CD14-positive monocyte (primary cell): ENCODE results near the gene PRDM5. TPM values are rescaled to one million over a fixed set of nuclear protein-coding genes. Genes with fewer than 3 reads are reported as not detected.

Source experiments
- DNase-seq, 3 donors: peaks; one replicate each; pipeline ENCODE4 v3.0.0-alpha.2; 2011 to 2022
- H2AFZ ChIP-seq: 2 replicates; pipeline ENCODE4 v1.6.0; 2012; ENCODE audit warnings: mild to moderate bottlenecking, low read depth, low read length, inconsistent platforms; ENCODE audit not compliant: insufficient read depth, poor library complexity, severe bottlenecking
- H3K27ac ChIP-seq, 2 donors: 1 replicate in 1 of 2; 2 replicates in 1 of 2; pipeline ENCODE4 v1.5.1; 2012 to 2013; ENCODE audit warnings: low read length in 2 of 2, control low read depth in 1 of 2, inconsistent platforms in 1 of 2, low read depth in 1 of 2, mild to moderate bottlenecking in 1 of 2
- H3K27me3 ChIP-seq, 2 donors: one replicate each; pipeline versions ENCODE4 v1.6.0 to v1.6.1; 2011 to 2013; ENCODE audit warnings: low read length in 2 of 2; ENCODE audit not compliant: control insufficient read depth in 2 of 2, insufficient read depth in 2 of 2
- H3K36me3 ChIP-seq, 2 donors: replicated peaks in 1 of 2; 1 replicate in 1 of 2; 2 replicates in 1 of 2; pipeline versions ENCODE4 v1.5.1 to v1.6.1; 2012 to 2013; ENCODE audit warnings: low read length in 2 of 2, control low read depth in 1 of 2, inconsistent platforms in 1 of 2, mild to moderate bottlenecking in 1 of 2; ENCODE audit not compliant: insufficient read depth in 2 of 2, control insufficient read depth in 1 of 2
- H3K4me1 ChIP-seq, 2 donors: 1 replicate in 1 of 2; 2 replicates in 1 of 2; pipeline versions ENCODE4 v1.5.1 to v1.6.1; 2012 to 2013; ENCODE audit warnings: low read length in 2 of 2, control low read depth in 1 of 2, inconsistent platforms in 1 of 2, mild to moderate bottlenecking in 1 of 2, moderate library complexity in 1 of 2; ENCODE audit not compliant: insufficient read depth in 2 of 2, control insufficient read depth in 1 of 2
- H3K4me2 ChIP-seq: replicated peaks from 2 replicates; pipeline ENCODE3; 2012; ENCODE audit warnings: low read length, moderate library complexity, mild to moderate bottlenecking; ENCODE audit not compliant: poor library complexity, severe bottlenecking; ENCODE audit errors: extremely low read depth
- H3K4me3 ChIP-seq, 3 experiments: fragments of 200-600 bp in 1 of 3; sonication (generic) in 1 of 3; replicated peaks in 1 of 3; 1 replicate in 2 of 3; 2 replicates in 1 of 3; pipeline ENCODE4 v1.5.1; 2011 to 2013; ENCODE audit warnings: low read length in 3 of 3, mild to moderate bottlenecking in 3 of 3, control low read depth in 2 of 3, low read depth in 2 of 3, inconsistent platforms in 1 of 3, moderate library complexity in 1 of 3
- H3K79me2 ChIP-seq: 2 replicates; pipeline ENCODE4 v1.6.0; 2012; ENCODE audit warnings: mild to moderate bottlenecking, control low read depth, inconsistent platforms, low read length, moderate library complexity; ENCODE audit not compliant: insufficient read depth
- H3K9ac ChIP-seq: 2 replicates; pipeline ENCODE4 v1.6.0; 2017; ENCODE audit warnings: low read length, mild to moderate bottlenecking; ENCODE audit not compliant: insufficient read depth, poor library complexity, severe bottlenecking
- H3K9me3 ChIP-seq, 2 donors: replicated peaks in 1 of 2; 1 replicate in 1 of 2; 2 replicates in 1 of 2; pipeline versions ENCODE4 v1.5.1 to v1.6.1; 2012 to 2013; ENCODE audit warnings: low read length in 2 of 2, control low read depth in 1 of 2; ENCODE audit not compliant: control insufficient read depth in 1 of 2, insufficient read depth in 1 of 2
- H4K20me1 ChIP-seq: 2 replicates; pipeline ENCODE4 v1.6.0; 2012; ENCODE audit warnings: mild to moderate bottlenecking, low read length, control low read depth, moderate library complexity; ENCODE audit not compliant: insufficient read depth
- H3K27ac Mint-ChIP-seq, 7 donors: one replicate each; pipeline ENCODE4 v1.8.0; 2020; ENCODE audit warnings: mild to moderate bottlenecking in 7 of 7, mixed read lengths in 7 of 7, moderate library complexity in 6 of 7, inconsistent platforms in 2 of 7
- H3K27me3 Mint-ChIP-seq, 3 donors: one replicate each; pipeline ENCODE4 v1.8.0; 2021 to 2022; ENCODE audit warnings: low read depth in 3 of 3, mild to moderate bottlenecking in 3 of 3, mixed read lengths in 3 of 3, moderate library complexity in 3 of 3, inconsistent platforms in 1 of 3
- H3K36me3 Mint-ChIP-seq, 2 donors: one replicate each; pipeline ENCODE4 v1.8.0; 2020; ENCODE audit warnings: mixed read lengths in 2 of 2, inconsistent platforms in 1 of 2, mild to moderate bottlenecking in 1 of 2
- H3K4me1 Mint-ChIP-seq: one replicate; pipeline ENCODE4 v1.8.0; 2020; ENCODE audit warnings: mild to moderate bottlenecking, mixed read lengths
- H3K4me3 Mint-ChIP-seq, 2 donors: one replicate each; pipeline ENCODE4 v1.8.0; 2020; ENCODE audit warnings: mild to moderate bottlenecking in 2 of 2, mixed read lengths in 2 of 2, moderate library complexity in 1 of 2
- H3K9me3 Mint-ChIP-seq, 7 donors: one replicate each; pipeline ENCODE4 v1.8.0; 2020 to 2022; ENCODE audit warnings: mixed read lengths in 7 of 7, mild to moderate bottlenecking in 6 of 7, moderate library complexity in 6 of 7, inconsistent platforms in 2 of 7
- WGBS: methylation state at CpG from one replicate; pipeline ENCODE4 v1.1.5; 2013; ENCODE audit warnings: missing lambda C conversion rate; ENCODE audit not compliant: insufficient coverage; 5-methylcytosine and 5-hydroxymethylcytosine counted together
- intact Hi-C, 2 donors: fragments of 100-400 bp; cut with micrococcal nuclease; formaldehyde crosslinking; loops; one replicate each; pipeline versions ENCODE4 v1.15.0 to v1.15.1; 2023
- polyA plus RNA-seq, 3 donors: library from polyadenylated mRNA; depleted of rRNA in 1 of 3; unstranded in 2 of 3; stranded (reverse) in 1 of 3; fragments of 300-500 nt in 2 of 3; fragments of >200 nt in 1 of 3; fragmentation: Illumina TruSeq in 2 of 3; gene quantifications; 1 replicate in 2 of 3; 2 replicates in 1 of 3; pipeline ENCODE4 v1.2.3, GENCODE V29; 2012 to 2021
- TF ChIP-seq, protein P1 (sequence below): fragments of 200-600 bp; IDR thresholded peaks from one replicate; pipeline ENCODE4 v1.8.0; 2022; ENCODE audit warnings: antibody characterized with exemption, mild to moderate bottlenecking

PRDM5 gene
- polyA plus RNA-seq, 3 donors, result 0.12 to 0.25 (median 0.17) TPM

DNA sequence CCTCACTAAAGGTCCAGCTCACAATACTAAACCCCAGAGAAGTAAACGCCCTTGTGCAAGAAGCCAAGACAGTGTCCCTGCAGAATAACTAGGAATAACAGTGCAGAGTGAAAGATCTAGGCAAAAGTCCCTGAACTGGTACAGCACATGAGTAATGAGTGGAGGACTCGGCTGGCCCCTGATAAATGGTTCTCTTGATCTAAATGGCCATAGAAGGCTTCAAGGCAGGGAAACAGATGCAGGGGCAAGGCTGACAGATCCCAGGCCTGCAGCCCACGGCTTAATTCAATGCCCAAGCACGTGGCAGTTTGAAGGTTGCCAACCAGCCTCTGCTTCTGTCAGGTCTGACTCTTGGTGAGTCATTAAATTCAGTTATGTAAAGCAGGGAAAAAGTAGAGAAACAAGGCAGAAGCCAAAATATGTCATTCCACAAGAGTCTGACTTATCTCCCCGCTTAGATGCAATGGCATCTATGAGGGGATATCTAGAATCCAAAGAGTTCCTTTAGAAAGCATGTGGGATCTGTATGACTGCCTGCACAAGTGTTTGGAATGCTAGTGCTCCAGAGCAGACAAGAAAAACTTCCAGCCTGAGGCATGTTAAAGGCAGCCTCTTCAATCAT, 121.3 kb downstream of the PRDM5 start:
- intact Hi-C loops, result no loop called here
- H2AFZ ChIP-seq, result no peak overlapping the region
- H3K27ac Mint-ChIP-seq, result no peak overlapping the region

DNA sequence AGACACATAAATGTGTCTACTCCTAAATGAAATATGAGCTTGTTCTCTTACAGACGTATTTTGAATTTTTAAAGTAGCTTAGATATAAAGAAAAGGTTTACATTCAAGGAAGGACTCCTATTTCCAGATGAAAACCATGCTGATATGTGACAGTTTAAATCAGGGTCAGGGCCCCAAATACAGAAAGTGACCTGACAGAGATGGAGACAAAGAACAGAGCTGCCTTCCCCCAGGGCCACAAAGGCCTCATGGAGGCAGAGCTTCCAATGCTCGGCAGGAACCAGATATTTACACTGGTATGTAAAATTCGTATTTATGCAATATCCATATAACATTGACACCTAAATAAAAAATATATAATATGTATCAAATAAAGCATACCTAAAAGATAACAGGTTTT, 124.0 kb downstream of the PRDM5 start:
- no peak overlapping the region for H3K4me3 Mint-ChIP-seq
- TF ChIP-seq, protein P1, sequence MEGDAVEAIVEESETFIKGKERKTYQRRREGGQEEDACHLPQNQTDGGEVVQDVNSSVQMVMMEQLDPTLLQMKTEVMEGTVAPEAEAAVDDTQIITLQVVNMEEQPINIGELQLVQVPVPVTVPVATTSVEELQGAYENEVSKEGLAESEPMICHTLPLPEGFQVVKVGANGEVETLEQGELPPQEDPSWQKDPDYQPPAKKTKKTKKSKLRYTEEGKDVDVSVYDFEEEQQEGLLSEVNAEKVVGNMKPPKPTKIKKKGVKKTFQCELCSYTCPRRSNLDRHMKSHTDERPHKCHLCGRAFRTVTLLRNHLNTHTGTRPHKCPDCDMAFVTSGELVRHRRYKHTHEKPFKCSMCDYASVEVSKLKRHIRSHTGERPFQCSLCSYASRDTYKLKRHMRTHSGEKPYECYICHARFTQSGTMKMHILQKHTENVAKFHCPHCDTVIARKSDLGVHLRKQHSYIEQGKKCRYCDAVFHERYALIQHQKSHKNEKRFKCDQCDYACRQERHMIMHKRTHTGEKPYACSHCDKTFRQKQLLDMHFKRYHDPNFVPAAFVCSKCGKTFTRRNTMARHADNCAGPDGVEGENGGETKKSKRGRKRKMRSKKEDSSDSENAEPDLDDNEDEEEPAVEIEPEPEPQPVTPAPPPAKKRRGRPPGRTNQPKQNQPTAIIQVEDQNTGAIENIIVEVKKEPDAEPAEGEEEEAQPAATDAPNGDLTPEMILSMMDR, result no peak
- intact Hi-C loops, result no loop called here

More for the DNA sequence above, 121.3 kb downstream of the PRDM5 start:
- no peaks in the 10 kb centered on the region for H3K36me3 Mint-ChIP-seq
- no peaks in the 10 kb centered on the region for H3K4me1 Mint-ChIP-seq
- no peak overlapping the region for H3K4me2 ChIP-seq
- H3K9me3 Mint-ChIP-seq, result peaks cover 0 to 10% (median 5%) of the 10 kb centered on the region in 7 donors
- H3K27ac ChIP-seq, result no peak overlapping the region
- no peaks in the 10 kb centered on the region for H3K27me3 ChIP-seq
- H4K20me1 ChIP-seq, result no peaks in the 10 kb centered on the region
- peaks cover 0 to 1% (median 0%) of the 10 kb centered on the region in 3 donors for H3K27me3 Mint-ChIP-seq
- no peaks in the 10 kb centered on the region for H3K9me3 ChIP-seq
- no peaks in the 10 kb centered on the region for H3K36me3 ChIP-seq
- H3K4me3 Mint-ChIP-seq, result no peak overlapping the region
- no peaks in the 10 kb centered on the region for H3K79me2 ChIP-seq
- WGBS, result 91% methylated on average over 4 of the region's 5 CpGs
- TF ChIP-seq, protein P1, result no peak
- DNase-seq, result no peak
- no peak overlapping the region for H3K4me3 ChIP-seq
- no peak overlapping the region for H3K9ac ChIP-seq
- no peaks in the 10 kb centered on the region for H3K4me1 ChIP-seq

More for the DNA sequence above, 124.0 kb downstream of the PRDM5 start:
- no peak overlapping the region for H3K4me3 ChIP-seq
- H3K27ac Mint-ChIP-seq, result no peak overlapping the region
- no peaks in the 10 kb centered on the region for H3K4me1 ChIP-seq
- no CpG with 5 or more reads among the region's 3 CpGs for WGBS
- no peaks in the 10 kb centered on the region for H3K36me3 Mint-ChIP-seq
- H3K27ac ChIP-seq, result no peak overlapping the region
- H3K4me1 Mint-ChIP-seq, result no peaks in the 10 kb centered on the region
- H4K20me1 ChIP-seq, result no peaks in the 10 kb centered on the region
- no peaks in the 10 kb centered on the region for H3K79me2 ChIP-seq
- H3K27me3 Mint-ChIP-seq, result peaks cover 0 to 1% (median 0%) of the 10 kb centered on the region in 3 donors
- H3K9ac ChIP-seq, result no peak overlapping the region
- peaks cover 0 to 2% (median 0%) of the 10 kb centered on the region in 7 donors for H3K9me3 Mint-ChIP-seq
- H3K4me2 ChIP-seq, result no peak overlapping the region
- H3K27me3 ChIP-seq, result no peaks in the 10 kb centered on the region
- H3K9me3 ChIP-seq, result no peaks in the 10 kb centered on the region
- DNase-seq, result no peak
- no peak overlapping the region for H2AFZ ChIP-seq
- H3K36me3 ChIP-seq, result no peaks in the 10 kb centered on the region
